IPS DF 4.7 (cell line): ENCODE measurements around the gene BDKRB2.

Experiments
- DNase-seq: peaks from one replicate; pipeline ENCODE4 v3.0.0-alpha.2; 2013; ENCODE audit warnings: low spot score; ENCODE audit errors: extremely low read depth

BDKRB2 gene

GRCh38 chr14:96176275-96176674 is 28.4 kb upstream of the BDKRB2 start:
- DNase-seq = no peak

- no peak for DNase-seq
These were observed 27.8 kb upstream of the BDKRB2 start for GRCh38 chr14:96176811-96177211.

GRCh38 chr14:96177766-96178375 is 26.8 kb upstream of the BDKRB2 start:
- no peak for DNase-seq

GRCh38 chr14:96178461-96179321 is 25.9 kb upstream of the BDKRB2 start:
- DNase-seq = no peak

GRCh38 chr14:96180043-96180874 is 24.4 kb upstream of the BDKRB2 start:
- DNase-seq = no peak

- no peak for DNase-seq
These were observed 23.2 kb upstream of the BDKRB2 start for GRCh38 chr14:96181186-96182056.

- DNase-seq = no peak
These were observed 22.1 kb upstream of the BDKRB2 start for GRCh38 chr14:96182546-96182945.

GRCh38 chr14:96184737-96185136 is 19.9 kb upstream of the BDKRB2 start:
- DNase-seq = no peak

- DNase-seq = no peak
These were observed 17.2 kb upstream of the BDKRB2 start for GRCh38 chr14:96187216-96188031.

GRCh38 chr14:96189281-96189711 is 15.3 kb upstream of the BDKRB2 start:
- no peak for DNase-seq

GRCh38 chr14:96191353-96191752 is 13.3 kb upstream of the BDKRB2 start:
- no peak for DNase-seq

- DNase-seq = no peak
These were observed 12.7 kb upstream of the BDKRB2 start for GRCh38 chr14:96191841-96192462.

- no peak for DNase-seq
These were observed 11.4 kb upstream of the BDKRB2 start for GRCh38 chr14:96192975-96193805.

- no peak for DNase-seq
These were observed 10.4 kb upstream of the BDKRB2 start for GRCh38 chr14:96194262-96194656.

- no peak for DNase-seq
These were observed 9.8 kb upstream of the BDKRB2 start for GRCh38 chr14:96194657-96195431.

GRCh38 chr14:96195441-96196081 is 9.1 kb upstream of the BDKRB2 start:
- DNase-seq = no peak

GRCh38 chr14:96197163-96197852 is 7.3 kb upstream of the BDKRB2 start:
- no peak for DNase-seq
